Stimulated activated CD4-positive, alpha-beta T cell treated with anti-CD3 and anti-CD28 coated beads, TNF-alpha, amount 100 ng/mL, for 4 hours (primary cell): ENCODE data around the gene PRDM16.

Experiments
- DNase-seq, 3 experiments: peaks; one replicate each; pipeline ENCODE4 v3.0.0-alpha.2; 2020; ENCODE audit warnings: low read depth in 3 of 3

Gene PRDM16

DNA sequence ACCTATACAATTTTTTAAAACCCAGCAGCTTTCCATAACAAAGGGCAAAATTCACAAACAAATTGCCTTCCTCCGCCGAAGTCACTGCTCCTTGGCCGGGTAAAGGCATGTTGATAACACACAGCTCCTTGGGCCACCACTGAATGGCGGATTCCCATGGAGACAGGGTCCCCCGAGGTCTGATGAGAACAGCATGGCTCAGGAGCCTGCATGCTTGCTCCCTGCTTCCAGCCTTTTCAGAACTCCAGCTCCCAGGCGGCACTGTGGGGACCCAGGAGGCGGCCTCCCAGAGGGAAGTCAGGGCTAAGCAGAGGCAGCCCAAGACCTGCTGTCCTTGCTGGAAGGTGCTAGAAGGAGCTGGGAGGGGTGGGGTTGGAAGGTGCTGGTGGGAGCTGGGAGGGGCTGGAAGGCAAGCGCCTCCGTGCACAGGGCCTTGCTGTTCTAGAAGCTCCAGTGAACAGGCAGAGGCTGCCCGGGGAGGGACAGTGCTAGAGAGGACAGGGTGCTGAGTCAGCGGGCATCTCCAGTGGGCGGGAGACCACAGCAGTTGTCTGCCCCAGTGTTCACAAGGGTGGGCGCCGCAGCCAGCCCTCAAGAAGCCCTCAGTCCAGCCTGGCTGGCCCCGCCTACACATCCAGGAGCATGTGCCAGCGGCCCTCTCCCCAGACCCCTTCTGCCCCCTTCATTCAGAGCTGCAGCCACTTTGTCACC, 35.1 kb downstream of the PRDM16 start:
- no peak for DNase-seq

- DNase-seq, result no peak
Observed at GRCh38 chr1:3105167-3105863, 36.3 kb downstream of the PRDM16 start.

DNA sequence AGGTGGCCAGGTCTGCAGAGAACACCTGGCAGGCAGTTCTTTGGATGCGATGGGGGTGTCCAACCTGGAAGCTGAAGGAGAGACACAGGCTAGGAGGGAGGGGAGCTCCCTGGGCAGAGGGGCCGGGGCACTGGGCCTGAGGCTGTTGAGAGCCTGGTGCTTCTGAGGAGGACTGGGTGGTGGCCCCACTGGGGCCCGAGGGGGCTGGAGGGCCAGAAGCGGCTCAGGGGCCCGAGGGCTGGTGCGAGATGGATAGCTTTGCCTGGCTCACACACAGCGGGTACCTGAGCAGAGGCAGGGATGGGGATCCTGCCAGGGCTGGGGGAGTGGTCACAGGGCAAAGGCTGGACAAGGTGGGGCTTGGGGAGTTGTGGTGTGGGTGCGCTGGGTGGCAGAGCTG, 37.2 kb downstream of the PRDM16 start:
- no peak for DNase-seq

- no peak for DNase-seq
Observed at GRCh38 chr1:3107201-3107600, 38.2 kb downstream of the PRDM16 start.

DNA sequence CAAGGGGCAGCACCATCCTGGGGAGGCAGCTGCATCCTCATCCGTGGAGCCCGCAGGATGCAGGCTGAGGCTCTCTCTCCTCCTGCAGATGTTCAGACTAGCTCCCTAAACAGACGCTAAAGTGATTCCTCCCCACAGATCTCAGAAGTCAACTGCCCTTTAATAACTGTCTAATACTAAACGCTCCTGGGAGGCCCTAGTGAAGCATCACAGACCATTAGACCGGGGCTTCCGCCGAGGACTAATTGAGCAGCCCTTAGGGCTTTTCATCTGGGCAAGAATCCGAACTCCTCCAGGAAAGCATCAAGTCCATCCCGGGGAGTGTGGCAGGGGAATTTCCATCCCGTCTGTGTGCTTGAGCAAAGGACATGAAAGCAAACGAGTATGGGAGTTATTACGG, 40.4 kb downstream of the PRDM16 start:
- DNase-seq, result no peak

GRCh38 chr1:3111348-3112021, 42.5 kb downstream of the PRDM16 start:
- no peak for DNase-seq

- DNase-seq, result no peak
Observed at GRCh38 chr1:3112526-3112925, 43.5 kb downstream of the PRDM16 start.

DNA sequence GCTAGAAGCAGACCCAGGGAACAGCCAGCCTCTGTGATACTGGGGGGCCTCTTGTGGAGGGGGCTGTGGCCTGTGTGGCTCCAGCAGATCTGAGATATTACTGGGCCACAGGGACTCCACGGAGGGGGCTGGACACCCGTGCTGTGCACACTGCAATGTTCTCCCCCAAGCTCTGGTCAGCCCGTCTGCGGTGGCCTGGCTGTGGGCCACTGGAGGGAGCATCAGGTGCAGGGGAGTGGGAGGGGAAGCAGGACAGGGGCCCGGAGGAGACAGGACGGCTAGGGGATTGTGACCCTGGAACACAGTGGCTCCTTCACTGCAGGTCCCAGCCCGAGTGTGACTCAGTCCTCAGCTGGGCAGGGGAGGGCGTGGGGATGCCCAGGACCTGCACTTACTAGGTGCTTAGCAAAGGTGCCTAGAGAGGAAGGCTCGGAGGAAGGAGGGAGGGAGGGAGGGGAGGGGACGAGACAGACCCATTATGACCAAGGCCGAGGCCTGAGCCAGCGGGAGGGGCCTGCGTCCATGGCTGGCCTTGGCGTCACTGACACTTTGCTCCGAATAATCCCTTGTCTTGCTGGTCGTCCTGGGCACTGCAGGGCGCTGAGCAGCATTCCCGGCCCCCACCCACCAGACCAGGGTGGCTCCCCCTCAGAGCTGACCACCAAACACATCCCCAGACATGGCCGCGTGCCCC, 44.2 kb downstream of the PRDM16 start:
- no peak for DNase-seq

DNA sequence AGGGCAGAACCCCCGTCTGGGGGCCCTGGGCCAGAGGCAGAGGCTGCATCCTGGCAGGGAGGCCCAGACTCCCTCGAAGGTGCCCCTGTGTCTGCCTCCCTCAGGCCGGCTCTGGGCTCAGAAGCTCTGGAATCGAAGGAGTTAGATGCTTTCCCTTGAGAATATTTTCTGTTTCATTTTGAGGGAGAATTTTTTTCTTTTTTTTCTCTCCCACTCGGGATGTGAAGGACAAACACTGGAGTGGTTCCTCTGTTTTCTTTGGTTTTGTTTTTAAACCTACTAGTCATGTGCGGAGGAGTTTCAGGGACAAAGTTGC, 44.7 kb downstream of the PRDM16 start:
- no peak for DNase-seq

- no peak for DNase-seq
Observed at GRCh38 chr1:3114131-3114744, 45.2 kb downstream of the PRDM16 start.

GRCh38 chr1:3114846-3115245, 45.8 kb downstream of the PRDM16 start:
- no peak for DNase-seq

- no peak for DNase-seq
Observed at GRCh38 chr1:3115275-3116149, 46.5 kb downstream of the PRDM16 start.

- DNase-seq, result no peak
Observed at GRCh38 chr1:3116150-3116510, 47.1 kb downstream of the PRDM16 start.

DNA sequence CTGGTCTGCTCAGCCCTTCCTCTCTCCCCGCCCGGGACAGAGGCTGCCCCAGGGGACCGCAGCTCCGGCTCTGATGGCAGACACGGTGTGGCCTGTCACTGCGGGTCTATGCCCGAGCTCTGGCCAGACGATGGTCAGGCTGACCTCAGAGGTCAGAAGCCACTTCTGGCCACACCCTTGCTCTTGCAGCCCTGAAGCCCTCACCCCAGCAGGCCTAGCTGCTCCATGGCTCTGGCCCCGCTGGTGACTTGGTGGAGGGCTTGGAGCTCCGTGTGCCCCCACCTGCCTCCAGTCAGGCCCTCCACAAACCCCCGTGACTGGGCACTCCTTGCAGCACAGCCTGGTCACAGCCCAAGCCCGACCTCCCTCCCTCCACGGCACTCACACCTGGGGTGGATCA, 47.6 kb downstream of the PRDM16 start:
- DNase-seq, result no peak

DNA sequence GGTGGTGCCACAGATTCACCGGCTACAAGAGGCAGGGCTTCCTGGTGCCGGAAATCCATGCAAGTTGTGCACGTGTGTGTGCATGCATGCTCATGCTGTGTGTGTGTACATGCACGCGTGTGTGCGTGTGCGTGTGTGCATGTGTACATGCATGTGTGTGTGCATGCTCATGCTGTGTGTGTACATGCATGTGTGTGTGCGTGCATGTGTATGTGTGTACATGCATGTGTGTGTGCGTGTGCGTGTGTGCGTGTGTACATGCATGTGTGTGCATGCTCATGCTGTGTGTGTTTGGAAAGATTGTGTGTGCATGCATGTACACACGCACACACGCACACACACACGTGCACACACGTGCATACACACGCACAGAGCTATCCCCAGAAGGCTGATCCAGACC, 48.9 kb downstream of the PRDM16 start:
- DNase-seq, result no peak

GRCh38 chr1:3119061-3119460, 50.1 kb downstream of the PRDM16 start:
- no peak for DNase-seq

GRCh38 chr1:3119725-3120124, 50.7 kb downstream of the PRDM16 start:
- no peak for DNase-seq

GRCh38 chr1:3120140-3120539, 51.1 kb downstream of the PRDM16 start:
- DNase-seq, result no peak

DNA sequence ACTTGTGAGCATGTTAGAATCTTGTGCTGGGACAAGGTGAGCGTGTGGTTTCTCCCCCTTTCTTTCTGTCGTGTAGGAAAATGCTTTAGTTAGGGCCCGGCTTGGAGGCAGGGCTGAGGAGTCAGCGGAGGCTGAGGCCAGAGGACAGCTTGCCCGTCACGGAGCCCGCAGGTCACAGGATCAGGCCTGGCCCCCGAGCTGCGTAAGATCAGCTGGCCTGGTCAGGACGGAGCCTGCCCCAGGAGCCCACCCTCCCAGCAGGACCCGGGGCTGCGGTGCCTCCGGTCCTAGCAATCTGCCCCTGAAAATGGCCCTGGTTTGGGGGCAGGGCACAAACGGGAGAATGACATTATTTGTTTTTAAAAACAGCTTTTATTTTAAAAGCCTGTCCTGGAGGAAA, 52.0 kb downstream of the PRDM16 start:
- no peak for DNase-seq

DNA sequence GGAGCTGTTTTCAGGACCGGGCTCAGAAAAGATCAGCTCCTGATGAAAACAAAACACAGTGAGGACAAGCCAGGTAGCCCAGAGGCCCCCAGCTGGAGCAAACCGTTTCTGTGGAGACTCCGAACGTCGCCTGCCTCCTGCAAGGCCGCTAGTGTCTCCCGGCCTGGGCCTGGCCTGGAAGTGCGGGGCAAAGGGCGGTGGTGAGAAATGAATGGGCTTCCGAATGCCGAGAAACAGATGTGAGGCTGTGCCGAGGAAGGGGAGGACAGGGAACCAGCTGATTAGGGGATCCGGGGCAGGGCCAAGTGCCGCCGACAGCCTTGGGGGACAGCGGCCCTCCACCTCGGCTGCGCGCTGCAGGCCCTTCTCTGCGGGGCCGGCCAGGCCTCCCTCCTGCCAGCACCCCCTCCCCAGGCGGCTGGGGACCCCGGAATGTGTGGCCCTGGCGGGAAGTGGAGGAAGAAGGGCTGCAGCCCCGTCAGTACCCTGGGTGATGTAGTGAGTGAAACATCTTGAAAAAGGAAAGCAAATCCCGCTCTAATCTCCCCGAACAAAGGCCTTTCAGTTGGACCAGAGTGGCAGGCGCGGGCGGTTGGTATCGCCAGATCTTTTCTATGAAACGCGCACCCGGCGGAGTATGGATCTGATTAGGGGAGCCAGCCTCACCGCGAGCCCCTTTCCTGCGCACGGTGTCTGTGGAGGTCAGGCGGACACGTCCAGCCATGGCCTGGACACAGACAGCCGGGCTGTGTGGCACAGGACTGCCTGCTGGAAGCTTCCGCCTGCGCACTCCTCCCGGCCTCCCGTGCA, 52.6 kb downstream of the PRDM16 start:
- no peak for DNase-seq
